ENCODE data around the gene LDB3. TPM values are rescaled to one million over a fixed set of nuclear protein-coding genes. Genes with fewer than 3 reads are reported as not detected.

Gene LDB3
- total RNA-seq, 1 experiment from 2014 or later: 0.20 TPM

DNA sequence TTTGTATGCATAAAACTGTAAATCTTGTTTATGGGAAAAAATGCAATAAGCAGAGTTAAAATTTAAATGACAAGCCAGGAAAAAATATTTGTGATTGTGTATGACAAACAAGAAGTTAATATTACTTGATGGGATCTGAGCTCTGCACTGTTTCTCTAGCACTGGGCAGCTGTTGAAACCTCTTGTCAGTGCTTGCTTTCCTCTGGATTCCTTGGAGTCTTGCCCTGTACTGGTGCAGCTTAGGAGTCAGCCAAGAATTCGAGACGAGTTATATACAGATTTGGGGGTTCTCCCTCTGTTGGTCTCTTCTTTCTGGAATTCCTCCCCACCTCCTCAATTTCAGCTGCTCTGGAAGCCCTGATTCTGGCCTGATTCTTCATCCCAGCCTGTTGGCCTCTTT is 38.2 kb upstream of the LDB3 start:
- RAD21 ChIA-PET (ENCODE audit: low non-redundant PET in 1 of 2, low total read pairs in 2 of 2, uncharacterized antibody in 2 of 2, unreplicated experiment in 2 of 2): no interaction called here
- ATAC-seq: no peak

DNA sequence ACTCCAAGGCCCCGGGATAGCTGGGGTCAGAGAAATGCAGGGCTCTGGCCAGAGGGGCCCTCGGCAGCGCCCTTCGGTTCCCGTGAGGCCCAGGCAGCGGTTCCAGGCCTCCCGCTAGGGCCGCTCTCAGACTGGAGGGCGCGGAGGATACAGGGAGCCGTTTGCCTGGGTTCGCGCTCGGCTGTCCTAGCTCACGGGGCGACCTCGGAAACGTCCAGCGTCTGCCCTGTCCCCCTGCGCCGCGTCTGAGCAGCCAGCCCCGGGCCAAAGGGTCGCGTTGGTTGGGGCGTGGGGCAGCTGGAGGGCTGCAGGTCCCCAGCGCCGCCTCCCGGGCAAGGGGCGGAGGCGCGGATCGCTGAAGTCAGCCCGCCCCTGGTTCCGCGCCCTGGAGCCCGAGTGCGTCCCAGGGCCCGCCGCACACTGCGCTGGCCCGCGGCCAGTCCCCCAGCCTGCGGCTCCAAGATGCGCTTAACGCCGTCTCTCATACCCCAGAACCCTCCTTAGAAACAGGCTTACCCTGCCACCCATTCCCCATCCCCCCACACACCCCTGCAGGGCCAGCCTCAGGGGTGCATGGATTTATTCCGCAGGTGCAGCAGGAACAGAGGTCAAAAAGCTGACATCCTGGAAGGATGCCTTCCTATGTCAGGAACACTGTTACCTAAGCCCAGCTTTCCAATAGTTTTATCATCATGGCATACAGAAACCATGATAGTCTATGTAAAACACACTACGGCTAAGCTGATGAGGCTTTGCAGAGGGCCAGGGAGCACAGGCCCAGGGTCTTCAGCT is 36.1 kb upstream of the LDB3 start:
- no peak overlapping the region for H3K4me2 ChIP-seq (ENCODE audit: low read length)
- intact Hi-C loops (cut with micrococcal nuclease): no loop called here
- CTCF ChIA-PET: no interaction called here
- H3K27ac ChIP-seq (ENCODE audit: low read depth, low read length): no peak overlapping the region
- RAD21 ChIA-PET (ENCODE audit: low non-redundant PET in 1 of 2, low total read pairs in 2 of 2, uncharacterized antibody in 2 of 2, unreplicated experiment in 2 of 2): no interaction called here
- H3K9me3 ChIP-seq (ENCODE audit: control insufficient read depth in 1 of 2, insufficient read depth in 1 of 2, low read depth in 1 of 2, low read length in 2 of 2): no peaks in the 10 kb centered on the region
- H4K20me1 ChIP-seq (ENCODE audit: insufficient read depth): no peaks in the 10 kb centered on the region
- H3K9me2 ChIP-seq (ENCODE audit: insufficient read depth): no peaks in the 10 kb centered on the region
- no peaks in the 10 kb centered on the region for H3K79me2 ChIP-seq (ENCODE audit: insufficient read depth, low read length)
- H3K36me3 ChIP-seq (ENCODE audit: control insufficient read depth in 1 of 2, insufficient read depth in 2 of 2, low read length in 2 of 2): no peaks in the 10 kb centered on the region
- POLR2A ChIA-PET: no interaction called here
- BruUV-seq (replicated peaks): no TSS peak
- peaks cover 0 to 5% of the 10 kb centered on the region in 2 experiments; a peak in 1 of 4 replicates for H3K4me1 ChIP-seq (ENCODE audit: control insufficient read depth in 1 of 2, insufficient read depth in 2 of 2, low read length in 2 of 2)
- ATAC-seq (no peak), DNase-seq (ENCODE audit: low read depth, low spot score) (no peak)
- no peak overlapping the region for H2AFZ ChIP-seq (ENCODE audit: low read depth, low read length, poor library complexity, severe bottlenecking)
- H3K9ac ChIP-seq (ENCODE audit: low read length): no peak overlapping the region
- H3K27me3 ChIP-seq (ENCODE audit: insufficient read depth, low read length): 0 out of 2 replicates have a peak, but pooled peaks cover 6% of the 10 kb centered on the region
- no peak overlapping the region for H3K4me3 ChIP-seq (replicated peaks in 1 of 2; ENCODE audit: low read depth in 1 of 2, low read length in 2 of 2)
- TF ChIP-seq, protein P1, sequence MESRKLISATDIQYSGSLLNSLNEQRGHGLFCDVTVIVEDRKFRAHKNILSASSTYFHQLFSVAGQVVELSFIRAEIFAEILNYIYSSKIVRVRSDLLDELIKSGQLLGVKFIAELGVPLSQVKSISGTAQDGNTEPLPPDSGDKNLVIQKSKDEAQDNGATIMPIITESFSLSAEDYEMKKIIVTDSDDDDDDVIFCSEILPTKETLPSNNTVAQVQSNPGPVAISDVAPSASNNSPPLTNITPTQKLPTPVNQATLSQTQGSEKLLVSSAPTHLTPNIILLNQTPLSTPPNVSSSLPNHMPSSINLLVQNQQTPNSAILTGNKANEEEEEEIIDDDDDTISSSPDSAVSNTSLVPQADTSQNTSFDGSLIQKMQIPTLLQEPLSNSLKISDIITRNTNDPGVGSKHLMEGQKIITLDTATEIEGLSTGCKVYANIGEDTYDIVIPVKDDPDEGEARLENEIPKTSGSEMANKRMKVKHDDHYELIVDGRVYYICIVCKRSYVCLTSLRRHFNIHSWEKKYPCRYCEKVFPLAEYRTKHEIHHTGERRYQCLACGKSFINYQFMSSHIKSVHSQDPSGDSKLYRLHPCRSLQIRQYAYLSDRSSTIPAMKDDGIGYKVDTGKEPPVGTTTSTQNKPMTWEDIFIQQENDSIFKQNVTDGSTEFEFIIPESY (IDR thresholded peaks at IDR 0.05; ENCODE audit: extremely low read depth, insufficient replicate concordance, low read length): no peak
- TF ChIP-seq POLR2A (IDR thresholded peaks at IDR 0.05; ENCODE audit: borderline replicate concordance, extremely low read depth, insufficient read depth, insufficient read length): no peak
- no peak for TF ChIP-seq ZFX (IDR thresholded peaks at IDR 0.05)
- TF ChIP-seq JUND (IDR thresholded peaks at IDR 0.05): no peak
- no peak for TF ChIP-seq FOSL1 (IDR thresholded peaks at IDR 0.05; ENCODE audit: low read depth)
- TF ChIP-seq, protein P2, sequence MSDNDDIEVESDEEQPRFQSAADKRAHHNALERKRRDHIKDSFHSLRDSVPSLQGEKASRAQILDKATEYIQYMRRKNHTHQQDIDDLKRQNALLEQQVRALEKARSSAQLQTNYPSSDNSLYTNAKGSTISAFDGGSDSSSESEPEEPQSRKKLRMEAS (IDR thresholded peaks at IDR 0.05): no peak
- no peak for TF ChIP-seq SRF (IDR thresholded peaks at IDR 0.05; ENCODE audit: low read depth)
- TF ChIP-seq, protein P3, sequence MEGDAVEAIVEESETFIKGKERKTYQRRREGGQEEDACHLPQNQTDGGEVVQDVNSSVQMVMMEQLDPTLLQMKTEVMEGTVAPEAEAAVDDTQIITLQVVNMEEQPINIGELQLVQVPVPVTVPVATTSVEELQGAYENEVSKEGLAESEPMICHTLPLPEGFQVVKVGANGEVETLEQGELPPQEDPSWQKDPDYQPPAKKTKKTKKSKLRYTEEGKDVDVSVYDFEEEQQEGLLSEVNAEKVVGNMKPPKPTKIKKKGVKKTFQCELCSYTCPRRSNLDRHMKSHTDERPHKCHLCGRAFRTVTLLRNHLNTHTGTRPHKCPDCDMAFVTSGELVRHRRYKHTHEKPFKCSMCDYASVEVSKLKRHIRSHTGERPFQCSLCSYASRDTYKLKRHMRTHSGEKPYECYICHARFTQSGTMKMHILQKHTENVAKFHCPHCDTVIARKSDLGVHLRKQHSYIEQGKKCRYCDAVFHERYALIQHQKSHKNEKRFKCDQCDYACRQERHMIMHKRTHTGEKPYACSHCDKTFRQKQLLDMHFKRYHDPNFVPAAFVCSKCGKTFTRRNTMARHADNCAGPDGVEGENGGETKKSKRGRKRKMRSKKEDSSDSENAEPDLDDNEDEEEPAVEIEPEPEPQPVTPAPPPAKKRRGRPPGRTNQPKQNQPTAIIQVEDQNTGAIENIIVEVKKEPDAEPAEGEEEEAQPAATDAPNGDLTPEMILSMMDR (IDR thresholded peaks at IDR 0.05 in 2 of 3, conservative IDR thresholded peaks at IDR 0.05 in 1 of 3; ENCODE audit: borderline replicate concordance in 1 of 3, insufficient read depth in 1 of 3, low read depth in 2 of 3, low read length in 2 of 3): no peak
- no peak for TF ChIP-seq CEBPB (IDR thresholded peaks at IDR 0.05; ENCODE audit: low read depth)
- TF ChIP-seq EGR1 (IDR thresholded peaks at IDR 0.05; ENCODE audit: low read depth): no peak
- TF ChIP-seq SIN3A (IDR thresholded peaks at IDR 0.05; ENCODE audit: low read depth): no peak
- no peak for TF ChIP-seq ZNF274 (IDR thresholded peaks at IDR 0.05; ENCODE audit: low read depth, low read length)

More for the DNA sequence above, 38.2 kb upstream of the LDB3 start:
- Histone ChIP-seq H3K4me3 (replicated peaks in 1 of 2; ENCODE audit: low read depth in 1 of 2, low read length in 2 of 2) (no peak overlapping the region), H3K27me3 (ENCODE audit: insufficient read depth, low read length) (0 out of 2 replicates have a peak, but pooled peaks cover 6% of the 10 kb centered on the region), H3K9me2 (ENCODE audit: insufficient read depth) (no peaks in the 10 kb centered on the region), H2AFZ (ENCODE audit: low read depth, low read length, poor library complexity, severe bottlenecking) (no peak overlapping the region), H3K79me2 (ENCODE audit: insufficient read depth, low read length) (no peaks in the 10 kb centered on the region), H3K36me3 (ENCODE audit: control insufficient read depth in 1 of 2, insufficient read depth in 2 of 2, low read length in 2 of 2) (no peaks in the 10 kb centered on the region), H4K20me1 (ENCODE audit: insufficient read depth) (no peaks in the 10 kb centered on the region), H3K4me1 (ENCODE audit: control insufficient read depth in 1 of 2, insufficient read depth in 2 of 2, low read length in 2 of 2) (no peaks in the 10 kb centered on the region), H3K27ac (ENCODE audit: low read depth, low read length) (no peak overlapping the region), H3K9me3 (ENCODE audit: control insufficient read depth in 1 of 2, insufficient read depth in 1 of 2, low read depth in 1 of 2, low read length in 2 of 2) (no peaks in the 10 kb centered on the region), H3K9ac (ENCODE audit: low read length) (no peak overlapping the region), H3K4me2 (ENCODE audit: low read length) (no peak overlapping the region)
- TF ChIP-seq SRF (IDR thresholded peaks at IDR 0.05; ENCODE audit: low read depth) (no peak), EGR1 (IDR thresholded peaks at IDR 0.05; ENCODE audit: low read depth) (no peak), ZNF274 (IDR thresholded peaks at IDR 0.05; ENCODE audit: low read depth, low read length) (no peak), CEBPB (IDR thresholded peaks at IDR 0.05; ENCODE audit: low read depth) (no peak), TCF7L2 (IDR thresholded peaks at IDR 0.05; ENCODE audit: borderline replicate concordance, extremely low read depth, insufficient read depth, insufficient read length) (no peak), RAD21 (IDR thresholded peaks at IDR 0.05; ENCODE audit: low read depth) (no peak), EZH2phosphoT487 (IDR thresholded peaks at IDR 0.05; ENCODE audit: borderline replicate concordance) (no peak), POLR2AphosphoS5 (IDR thresholded peaks at IDR 0.05; ENCODE audit: low read depth, low read length) (no peak)
- TF ChIP-seq, protein P2 (IDR thresholded peaks at IDR 0.05): no peak
- intact Hi-C loops (cut with micrococcal nuclease): no loop called here
- BruUV-seq (replicated peaks): no TSS peak
- CTCF ChIA-PET: interaction anchor here (1.2 kb wide), 1 partner anchor 14 kb away, joined by 3 read pairs; no protein-coding TSS in a partner anchor
- POLR2A ChIA-PET: no interaction called here
- no peak for DNase-seq (ENCODE audit: low read depth, low spot score)

Data from HCT116 (cell line).